AG04450 (cell line): ENCODE results near the gene LRMDA. TPM values are rescaled to one million over a fixed set of nuclear protein-coding genes. Genes with fewer than 3 reads are reported as not detected.

Experiments
- CTCF ChIA-PET: fragments of 300-600, 350-600 bp; formaldehyde crosslinking; extraction: SDS; loops from one replicate; lab custom pipeline; 2022; ENCODE audit warnings: antibody characterized with exemption, inconsistent platforms; lab: Charles Lee
- POLR2A ChIA-PET: fragments of 350-600 bp; formaldehyde crosslinking; extraction: SDS; loops from one replicate; lab custom pipeline; 2021; ENCODE audit warnings: antibody characterized with exemption, inconsistent platforms; lab: Yijun Ruan, JAX
- DNase-seq: peaks from one replicate; pipeline ENCODE4 v3.0.0-alpha.2; 2011; ENCODE audit warnings: low read depth, low spot score
- H3K27ac ChIP-seq: one replicate; pipeline ENCODE4 v1.5.1; 2012; ENCODE audit warnings: low read depth, low read length, control low read depth
- H3K27me3 ChIP-seq: one replicate; pipeline ENCODE4 v1.6.0; 2012; ENCODE audit warnings: low read length; ENCODE audit not compliant: control insufficient read depth, insufficient read depth
- H3K4me3 ChIP-seq: 2 replicates; pipeline ENCODE4 v1.5.1; 2011; ENCODE audit warnings: mild to moderate bottlenecking, low read depth, low read length, control low read depth
- H3K9me3 ChIP-seq: 2 replicates; pipeline ENCODE4 v1.5.1; 2012; ENCODE audit warnings: low read length; ENCODE audit not compliant: control insufficient read depth, insufficient read depth
- CTCF ChIP-seq: IDR thresholded peaks from 2 replicates; pipeline ENCODE4 v1.5.1; 2011; ENCODE audit warnings: low read depth, low read length, control low read depth, inconsistent platforms
- polyA plus RNA-seq: library from polyadenylated mRNA; depleted of rRNA; stranded (reverse); fragments of >200 nt; gene quantifications from 2 replicates; pipeline ENCODE4 v1.2.3, GENCODE V29; 2011

LRMDA gene
- polyA plus RNA-seq, 1 experiment = 0.12 TPM

- CTCF ChIA-PET = no interaction called here
- Histone ChIP-seq H3K27me3 (peaks cover 3% of the 10 kb centered on the region), H3K9me3 (no peaks in the 10 kb centered on the region), H3K27ac (no peak overlapping the region), H3K4me3 (no peak overlapping the region)
- POLR2A ChIA-PET = no interaction called here
- DNase-seq = no peak
- no peak for TF ChIP-seq CTCF
Measured at GRCh38 chr10:75935650-75936400, 504.4 kb downstream of the LRMDA start.

DNA sequence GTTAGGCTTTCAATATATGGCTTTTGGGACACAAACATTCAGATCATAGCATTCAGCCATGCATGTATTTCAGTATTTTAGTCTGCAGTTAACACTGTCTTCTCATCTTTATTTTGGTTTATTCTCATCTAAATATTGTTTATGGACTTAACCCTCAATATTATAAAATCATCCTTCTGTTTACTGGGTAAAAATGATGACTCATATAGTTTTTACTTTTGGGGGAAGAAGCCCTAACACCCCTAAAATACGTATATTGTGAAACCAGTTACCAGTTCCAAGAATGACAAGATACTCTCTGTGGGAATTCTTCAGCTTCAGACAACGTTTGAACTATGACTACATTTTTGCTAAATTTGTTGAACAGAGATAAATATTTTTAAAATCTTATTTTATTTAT lies 505.4 kb downstream of the LRMDA start:
- no peak for TF ChIP-seq CTCF
- ChIA-PET POLR2A (no interaction called here), CTCF (no interaction called here)
- no peak overlapping the region for H3K27ac ChIP-seq
- H3K9me3 ChIP-seq = no peaks in the 10 kb centered on the region
- no peak overlapping the region for H3K4me3 ChIP-seq
- H3K27me3 ChIP-seq = peaks cover 3% of the 10 kb centered on the region
- DNase-seq = no peak

- TF ChIP-seq CTCF = no peak
- H3K4me3 ChIP-seq = no peak overlapping the region
- POLR2A ChIA-PET = no interaction called here
- no peak for DNase-seq
- H3K9me3 ChIP-seq = no peaks in the 10 kb centered on the region
- H3K27ac ChIP-seq = no peak overlapping the region
- CTCF ChIA-PET = no interaction called here
- peaks cover 3% of the 10 kb centered on the region for H3K27me3 ChIP-seq
Measured at GRCh38 chr10:75937823-75938222, 506.4 kb downstream of the LRMDA start.

- Histone ChIP-seq H3K9me3 (no peaks in the 10 kb centered on the region), H3K27ac (no peak overlapping the region), H3K27me3 (peaks cover 5% of the 10 kb centered on the region), H3K4me3 (no peak overlapping the region)
- CTCF ChIA-PET = no interaction called here
- TF ChIP-seq CTCF = no peak
- DNase-seq = no peak
- POLR2A ChIA-PET = no interaction called here
Measured at GRCh38 chr10:75938380-75939122, 507.1 kb downstream of the LRMDA start.

- ChIA-PET CTCF (no interaction called here), POLR2A (no interaction called here)
- Histone ChIP-seq H3K4me3 (no peak overlapping the region), H3K27me3 (peaks cover 5% of the 10 kb centered on the region), H3K9me3 (no peaks in the 10 kb centered on the region), H3K27ac (no peak overlapping the region)
- DNase-seq = no peak
- no peak for TF ChIP-seq CTCF
Measured at GRCh38 chr10:75939541-75939940, 508.1 kb downstream of the LRMDA start.
